ENCODE measurements around the gene DOCK2. TPM values are rescaled to one million over a fixed set of nuclear protein-coding genes. Genes with fewer than 3 reads are reported as not detected.

The DOCK2 gene
- total RNA-seq, 1 experiment from 2014 or later = 1.4 TPM

DNA sequence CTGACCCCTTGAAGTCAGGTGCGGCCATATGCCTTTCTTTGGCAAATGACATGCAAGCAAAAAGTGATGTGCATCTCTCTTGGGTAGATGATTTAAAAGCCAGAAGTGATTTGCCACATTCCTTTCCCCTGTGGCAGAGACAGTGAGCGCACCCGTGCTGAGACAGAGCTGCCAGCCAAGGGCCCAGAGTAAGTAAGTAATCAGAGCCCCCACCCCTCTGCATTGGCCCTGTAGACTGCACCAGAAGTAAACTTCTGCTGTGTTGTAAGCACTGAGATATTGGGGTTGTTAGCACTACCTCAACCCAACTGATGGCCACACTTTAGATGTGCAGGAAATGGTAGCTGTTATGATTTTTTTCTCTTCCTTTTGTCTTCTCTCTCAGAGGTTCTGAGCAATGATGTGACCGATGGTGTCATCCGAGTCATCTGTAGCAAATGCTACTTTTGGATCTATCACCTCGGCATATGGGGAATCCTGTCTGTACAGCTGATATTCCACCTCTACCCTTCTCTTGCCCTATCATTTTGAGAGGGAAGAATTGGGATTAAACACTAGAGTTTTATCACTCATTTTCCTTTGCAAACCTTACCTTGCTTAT is 58.0 kb downstream of the DOCK2 start:
- intact Hi-C loops (cut with micrococcal nuclease; ENCODE audit: unreplicated experiment) = no loop called here
- Histone ChIP-seq H3K27ac (ENCODE audit: low read length) (peak overlapping the region; percentile 86), H3K4me3 (ENCODE audit: low read depth in 2 of 2, low read length in 2 of 2) (no peak overlapping the region), H3K36me3 (ENCODE audit: control insufficient read depth, insufficient read depth, low read length) (no peaks in the 10 kb centered on the region), H3K4me1 (ENCODE audit: control insufficient read depth, insufficient read depth, low read length) (peaks cover 22% of the 10 kb centered on the region), H3K9me3 (ENCODE audit: control insufficient read depth, insufficient read depth, low read depth, low read length) (no peaks in the 10 kb centered on the region; the same call in 1 of the 2 replicates), H3K27me3 (ENCODE audit: control insufficient read depth, insufficient read depth, low read length) (no peaks in the 10 kb centered on the region)
- no TSS peak for BruUV-seq (replicated peaks)
- ChIA-PET POLR2A (no interaction called here), CTCF (no interaction called here)
- TF ChIP-seq, protein P1, sequence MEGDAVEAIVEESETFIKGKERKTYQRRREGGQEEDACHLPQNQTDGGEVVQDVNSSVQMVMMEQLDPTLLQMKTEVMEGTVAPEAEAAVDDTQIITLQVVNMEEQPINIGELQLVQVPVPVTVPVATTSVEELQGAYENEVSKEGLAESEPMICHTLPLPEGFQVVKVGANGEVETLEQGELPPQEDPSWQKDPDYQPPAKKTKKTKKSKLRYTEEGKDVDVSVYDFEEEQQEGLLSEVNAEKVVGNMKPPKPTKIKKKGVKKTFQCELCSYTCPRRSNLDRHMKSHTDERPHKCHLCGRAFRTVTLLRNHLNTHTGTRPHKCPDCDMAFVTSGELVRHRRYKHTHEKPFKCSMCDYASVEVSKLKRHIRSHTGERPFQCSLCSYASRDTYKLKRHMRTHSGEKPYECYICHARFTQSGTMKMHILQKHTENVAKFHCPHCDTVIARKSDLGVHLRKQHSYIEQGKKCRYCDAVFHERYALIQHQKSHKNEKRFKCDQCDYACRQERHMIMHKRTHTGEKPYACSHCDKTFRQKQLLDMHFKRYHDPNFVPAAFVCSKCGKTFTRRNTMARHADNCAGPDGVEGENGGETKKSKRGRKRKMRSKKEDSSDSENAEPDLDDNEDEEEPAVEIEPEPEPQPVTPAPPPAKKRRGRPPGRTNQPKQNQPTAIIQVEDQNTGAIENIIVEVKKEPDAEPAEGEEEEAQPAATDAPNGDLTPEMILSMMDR (IDR thresholded peaks at IDR 0.05) = no peak
- TF ChIP-seq POLR2AphosphoS5 (IDR thresholded peaks at IDR 0.05; ENCODE audit: low read depth, low read length) (no peak), SIN3A (IDR thresholded peaks at IDR 0.05; ENCODE audit: borderline replicate concordance, insufficient read depth, low read depth, low read length) (no peak), TCF7L2 (IDR thresholded peaks at IDR 0.05; ENCODE audit: low read depth, low read length) (no peak)
- TF ChIP-seq, protein P2, sequence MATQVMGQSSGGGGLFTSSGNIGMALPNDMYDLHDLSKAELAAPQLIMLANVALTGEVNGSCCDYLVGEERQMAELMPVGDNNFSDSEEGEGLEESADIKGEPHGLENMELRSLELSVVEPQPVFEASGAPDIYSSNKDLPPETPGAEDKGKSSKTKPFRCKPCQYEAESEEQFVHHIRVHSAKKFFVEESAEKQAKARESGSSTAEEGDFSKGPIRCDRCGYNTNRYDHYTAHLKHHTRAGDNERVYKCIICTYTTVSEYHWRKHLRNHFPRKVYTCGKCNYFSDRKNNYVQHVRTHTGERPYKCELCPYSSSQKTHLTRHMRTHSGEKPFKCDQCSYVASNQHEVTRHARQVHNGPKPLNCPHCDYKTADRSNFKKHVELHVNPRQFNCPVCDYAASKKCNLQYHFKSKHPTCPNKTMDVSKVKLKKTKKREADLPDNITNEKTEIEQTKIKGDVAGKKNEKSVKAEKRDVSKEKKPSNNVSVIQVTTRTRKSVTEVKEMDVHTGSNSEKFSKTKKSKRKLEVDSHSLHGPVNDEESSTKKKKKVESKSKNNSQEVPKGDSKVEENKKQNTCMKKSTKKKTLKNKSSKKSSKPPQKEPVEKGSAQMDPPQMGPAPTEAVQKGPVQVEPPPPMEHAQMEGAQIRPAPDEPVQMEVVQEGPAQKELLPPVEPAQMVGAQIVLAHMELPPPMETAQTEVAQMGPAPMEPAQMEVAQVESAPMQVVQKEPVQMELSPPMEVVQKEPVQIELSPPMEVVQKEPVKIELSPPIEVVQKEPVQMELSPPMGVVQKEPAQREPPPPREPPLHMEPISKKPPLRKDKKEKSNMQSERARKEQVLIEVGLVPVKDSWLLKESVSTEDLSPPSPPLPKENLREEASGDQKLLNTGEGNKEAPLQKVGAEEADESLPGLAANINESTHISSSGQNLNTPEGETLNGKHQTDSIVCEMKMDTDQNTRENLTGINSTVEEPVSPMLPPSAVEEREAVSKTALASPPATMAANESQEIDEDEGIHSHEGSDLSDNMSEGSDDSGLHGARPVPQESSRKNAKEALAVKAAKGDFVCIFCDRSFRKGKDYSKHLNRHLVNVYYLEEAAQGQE (IDR thresholded peaks at IDR 0.05; ENCODE audit: insufficient read depth in 1 of 2, low read depth in 2 of 2, low read length in 1 of 2) = no peak
- ATAC-seq (no peak), DNase-seq (ENCODE audit: low read depth, low spot score) (no peak)
- in situ Hi-C loops (cut with HindIII; ENCODE audit: low pct_unique_long_range_greater_than_20kb, low sequenced_read_pairs) = no loop called here

DNA sequence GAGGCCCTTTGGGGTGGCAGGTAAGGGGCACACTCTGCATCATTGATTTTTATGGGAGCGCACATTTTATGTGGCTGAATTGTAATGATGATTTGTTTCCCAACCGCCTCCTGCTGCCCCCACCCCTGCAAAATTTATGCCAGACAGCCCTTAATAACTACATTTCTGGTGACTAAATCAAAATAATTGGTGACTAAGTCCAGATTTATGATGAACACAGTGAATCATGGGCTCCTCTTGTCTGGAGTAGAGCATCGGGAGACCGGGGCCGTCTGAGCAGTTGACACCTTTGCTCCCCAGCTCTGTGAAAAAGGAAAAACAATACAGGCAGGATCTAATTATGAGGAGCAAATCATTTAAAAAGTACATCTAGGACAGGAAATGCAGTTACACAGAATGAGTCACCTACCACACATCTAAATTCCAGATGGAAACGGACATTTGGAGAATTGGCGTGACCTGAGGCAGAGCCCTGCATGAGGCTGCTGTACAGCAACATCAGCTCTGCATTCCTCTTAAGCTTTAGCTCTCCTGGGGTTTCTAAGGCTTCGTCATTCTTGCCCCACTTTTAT is 58.9 kb downstream of the DOCK2 start:
- Histone ChIP-seq H3K36me3 (ENCODE audit: control insufficient read depth, insufficient read depth, low read length) (no peaks in the 10 kb centered on the region), H3K4me1 (ENCODE audit: control insufficient read depth, insufficient read depth, low read length) (peaks cover 22% of the 10 kb centered on the region), H3K27ac (ENCODE audit: low read length) (peak overlapping the region; percentile 86), H3K9me3 (ENCODE audit: control insufficient read depth, insufficient read depth, low read depth, low read length) (no peaks in the 10 kb centered on the region; the same call in 1 of the 2 replicates), H3K4me3 (ENCODE audit: low read depth in 2 of 2, low read length in 2 of 2) (peak overlapping the region in 1 of 2 experiments; percentile 7; a peak in 2 of 4 replicates), H3K27me3 (ENCODE audit: control insufficient read depth, insufficient read depth, low read length) (no peaks in the 10 kb centered on the region)
- POLR2A ChIA-PET = interaction anchor here (0.6 to 1.4 kb wide), 2 partner anchors 29 to 112 kb away, joined by 3 to 4 read pairs; partner anchors contain the start of gene SPDL1
- TF ChIP-seq SIN3A (IDR thresholded peaks at IDR 0.05; ENCODE audit: borderline replicate concordance, insufficient read depth, low read depth, low read length) = no peak
- peak; percentile 33; the same call in 1 of the 2 replicates for TF ChIP-seq POLR2AphosphoS5 (IDR thresholded peaks at IDR 0.05; ENCODE audit: low read depth, low read length)
- peak; percentile 62 for TF ChIP-seq TCF7L2 (IDR thresholded peaks at IDR 0.05; ENCODE audit: low read depth, low read length)
- TF ChIP-seq, protein P2 (IDR thresholded peaks at IDR 0.05; ENCODE audit: insufficient read depth in 1 of 2, low read depth in 2 of 2, low read length in 1 of 2) = no peak
- DNase-seq (ENCODE audit: low read depth, low spot score) = peak; percentile 71
- BruUV-seq (replicated peaks) = no TSS peak
- intact Hi-C loops (cut with micrococcal nuclease; ENCODE audit: unreplicated experiment) (no loop called here), in situ Hi-C loops (cut with HindIII; ENCODE audit: low pct_unique_long_range_greater_than_20kb, low sequenced_read_pairs) (no loop called here)
- CTCF ChIA-PET = interaction anchor here (1.4 kb wide), 1 partner anchor 284 kb away, joined by 6 read pairs; the partner anchor contains the start of gene INSYN2B
- peak; percentile 95 for ATAC-seq
